Activated CD4-positive, alpha-beta T cell treated with anti-CD3 and anti-CD28 coated beads for 1 hour (primary cell): Measurements from ENCODE around the gene KIAA1958.

ENCODE experiments used
- DNase-seq: peaks from one replicate; pipeline ENCODE4 v3.0.0-alpha.2; 2020

Gene KIAA1958

DNA sequence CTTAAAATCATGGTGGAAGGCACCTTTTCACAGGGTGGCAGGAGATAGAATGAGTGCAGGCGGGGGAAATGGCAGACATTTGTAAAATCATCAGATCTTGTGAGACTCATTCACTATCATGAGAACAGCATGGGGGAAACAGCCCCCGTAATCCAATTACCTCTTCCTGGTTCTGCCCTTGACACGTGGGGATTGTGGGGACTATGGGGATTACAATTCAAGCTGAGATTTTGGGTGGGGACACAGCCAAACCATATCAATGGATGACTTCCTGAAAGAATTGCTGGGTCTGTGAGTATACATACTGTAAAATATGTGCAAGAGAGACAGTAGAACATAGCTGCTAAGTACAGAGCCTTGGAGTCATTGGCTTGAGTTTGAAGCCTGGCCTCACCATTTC, 47.0 kb downstream of the KIAA1958 start:
- no peak for DNase-seq

DNA sequence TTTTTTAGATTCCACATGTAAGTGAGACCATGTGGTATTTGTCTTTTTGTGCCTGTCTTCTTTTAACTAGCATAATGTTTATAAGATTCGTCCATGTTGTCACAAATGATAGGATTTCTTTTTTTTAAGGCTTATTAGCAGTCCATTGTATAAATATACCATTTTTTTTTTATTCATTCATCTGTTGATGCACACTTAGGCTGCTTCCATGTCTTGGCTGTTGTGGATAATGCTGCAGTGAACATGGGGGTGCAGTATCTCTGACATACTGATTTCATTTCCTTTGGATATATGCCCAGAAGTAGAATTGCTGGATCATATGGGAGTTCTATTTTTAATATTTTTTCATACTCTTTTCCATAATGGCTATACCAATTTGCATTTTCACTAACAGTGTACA, 48.7 kb downstream of the KIAA1958 start:
- no peak for DNase-seq

DNA sequence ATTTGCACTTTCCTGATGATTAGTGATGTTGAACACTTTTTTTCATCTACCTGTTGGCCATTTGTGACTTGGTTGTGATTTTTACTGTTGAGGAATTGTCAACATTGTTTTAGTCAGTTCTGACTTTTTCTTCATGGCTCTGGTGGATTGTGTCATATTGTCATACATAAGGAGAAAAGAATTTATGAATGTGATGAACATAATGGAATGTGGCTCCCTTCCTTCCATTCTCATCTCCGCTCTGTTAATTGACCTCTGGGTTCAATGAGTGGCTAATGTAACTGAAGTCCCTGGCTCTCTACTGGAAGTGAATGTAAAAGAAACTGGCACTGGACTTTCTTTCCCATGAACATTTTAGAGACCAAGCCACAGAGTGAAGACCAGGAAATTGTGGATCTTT, 49.2 kb downstream of the KIAA1958 start:
- no peak for DNase-seq

DNA sequence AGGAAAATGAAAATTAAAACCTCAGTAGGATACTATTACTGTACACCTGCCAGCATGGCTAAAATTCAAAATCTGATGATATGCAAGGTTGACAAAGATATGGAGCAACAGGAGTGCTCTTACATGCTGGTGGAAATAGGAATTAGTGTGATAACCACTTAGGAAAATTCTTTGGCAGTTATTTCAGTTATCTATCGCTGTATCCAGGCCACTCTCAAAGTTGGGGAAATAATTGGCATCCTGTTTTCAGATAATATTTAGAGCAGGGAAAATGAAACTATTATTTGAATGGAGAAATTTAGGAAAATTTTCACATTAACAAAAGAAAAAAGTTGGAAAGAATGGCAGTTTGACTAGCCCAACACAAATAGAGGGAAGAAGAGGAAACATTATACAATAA, 50.9 kb downstream of the KIAA1958 start:
- no peak for DNase-seq

DNA sequence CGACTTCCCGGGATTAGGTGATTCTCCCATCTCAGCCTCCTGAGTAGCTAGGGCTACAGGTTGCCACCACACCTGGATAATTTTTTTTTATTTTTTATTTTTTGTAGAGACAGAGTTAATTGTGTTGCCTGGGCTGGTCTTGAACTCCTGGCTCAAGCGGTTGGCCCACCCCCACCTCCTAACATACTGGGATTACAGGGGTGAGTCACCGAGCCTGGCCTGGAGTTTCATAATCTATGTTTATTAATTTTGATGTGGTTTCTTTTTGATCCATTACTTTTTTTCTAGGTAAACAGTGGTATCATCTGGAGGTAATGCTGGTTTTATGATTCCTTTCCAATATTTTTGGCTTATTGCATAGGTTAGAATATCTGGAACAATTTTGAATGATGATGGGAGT, 54.2 kb downstream of the KIAA1958 start:
- no peak for DNase-seq

DNA sequence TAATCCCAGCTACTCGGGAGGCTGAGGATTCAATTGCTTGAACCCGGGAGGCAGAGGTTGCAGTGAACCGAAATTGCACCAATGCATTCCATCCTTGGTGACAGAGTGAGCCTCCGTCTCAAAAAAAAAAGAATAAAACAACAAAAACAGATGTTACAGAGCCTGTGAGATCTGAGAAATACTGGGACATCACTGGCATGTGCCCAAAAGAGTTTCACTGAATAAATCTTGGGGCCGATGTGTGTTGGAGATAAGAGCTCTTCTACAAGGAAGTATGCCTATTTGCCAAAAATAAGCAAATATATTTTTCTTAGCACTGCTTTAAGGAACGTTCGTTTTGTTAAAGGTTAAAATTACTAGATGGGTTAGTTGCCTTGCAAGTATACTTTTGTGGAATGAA, 55.1 kb downstream of the KIAA1958 start:
- DNase-seq: no peak

DNA sequence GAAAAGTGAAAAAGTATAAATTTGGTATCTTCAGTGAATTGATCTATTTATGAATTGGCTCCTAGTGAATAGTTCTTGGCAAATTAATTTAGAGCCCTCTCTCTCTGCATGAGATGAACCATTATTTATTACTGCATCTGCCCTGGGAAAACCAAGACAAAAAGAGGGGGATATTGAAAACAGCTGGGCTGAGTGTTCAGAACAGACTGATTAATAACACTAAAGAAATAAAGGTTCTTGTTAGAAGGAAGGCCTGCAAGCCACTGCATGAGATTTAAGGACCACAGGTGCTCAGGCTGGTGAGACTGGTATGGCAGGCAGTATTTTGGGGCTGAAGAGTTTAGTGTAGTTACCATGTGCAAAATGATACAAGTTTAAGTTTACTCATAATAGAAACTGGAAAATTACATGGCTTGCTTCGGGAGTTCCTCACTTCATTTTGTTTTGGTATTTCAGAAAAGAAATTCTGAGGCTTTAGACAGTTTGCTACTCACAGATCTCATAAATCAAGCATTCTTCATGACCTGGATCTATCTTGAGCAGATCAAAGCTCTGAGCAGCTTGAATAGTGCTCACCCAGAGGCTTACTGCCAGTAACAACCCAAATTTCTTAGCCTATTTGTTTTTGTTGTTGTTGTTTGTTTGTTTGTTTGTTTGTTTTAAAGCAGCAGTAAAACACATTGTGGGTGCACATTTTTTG, 56.1 kb downstream of the KIAA1958 start:
- DNase-seq: no peak

DNA sequence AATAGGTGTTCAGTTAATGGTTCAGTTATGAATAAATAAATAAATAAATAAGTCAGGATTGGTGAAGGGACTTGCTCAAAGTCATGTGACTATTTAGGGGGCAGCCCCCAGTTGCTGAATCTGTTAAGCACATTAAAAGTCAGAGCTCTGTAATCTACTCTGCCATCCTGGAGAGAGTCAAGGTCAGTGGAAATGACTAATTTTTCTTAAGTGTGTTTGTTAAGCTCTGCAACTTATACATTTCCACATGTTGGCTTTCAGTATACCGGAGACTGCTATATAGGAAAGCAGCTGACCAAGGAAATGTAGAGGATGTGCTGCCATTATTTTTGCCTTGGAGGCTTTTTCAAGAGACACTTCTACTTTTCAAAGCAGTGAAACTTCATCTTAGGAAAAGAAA, 57.9 kb downstream of the KIAA1958 start:
- no peak for DNase-seq

DNA sequence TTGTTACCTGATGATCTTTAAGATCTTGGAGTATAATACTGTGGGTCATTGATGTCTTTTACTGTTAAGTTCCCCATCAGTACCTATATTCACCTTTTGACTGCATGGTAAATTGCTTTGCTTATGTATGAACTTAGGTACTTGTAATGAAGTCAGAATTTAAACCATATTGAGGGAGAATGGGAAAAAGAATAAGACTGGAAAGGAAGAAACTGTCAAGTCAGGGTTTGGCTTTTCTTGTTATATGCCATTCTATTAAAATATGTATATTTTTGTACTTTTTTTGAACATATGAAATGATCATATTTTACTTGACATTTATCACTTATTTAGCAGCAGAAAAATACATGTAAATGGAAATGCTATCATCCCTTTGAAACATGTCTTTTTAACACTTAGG, 58.6 kb downstream of the KIAA1958 start:
- DNase-seq: no peak

DNA sequence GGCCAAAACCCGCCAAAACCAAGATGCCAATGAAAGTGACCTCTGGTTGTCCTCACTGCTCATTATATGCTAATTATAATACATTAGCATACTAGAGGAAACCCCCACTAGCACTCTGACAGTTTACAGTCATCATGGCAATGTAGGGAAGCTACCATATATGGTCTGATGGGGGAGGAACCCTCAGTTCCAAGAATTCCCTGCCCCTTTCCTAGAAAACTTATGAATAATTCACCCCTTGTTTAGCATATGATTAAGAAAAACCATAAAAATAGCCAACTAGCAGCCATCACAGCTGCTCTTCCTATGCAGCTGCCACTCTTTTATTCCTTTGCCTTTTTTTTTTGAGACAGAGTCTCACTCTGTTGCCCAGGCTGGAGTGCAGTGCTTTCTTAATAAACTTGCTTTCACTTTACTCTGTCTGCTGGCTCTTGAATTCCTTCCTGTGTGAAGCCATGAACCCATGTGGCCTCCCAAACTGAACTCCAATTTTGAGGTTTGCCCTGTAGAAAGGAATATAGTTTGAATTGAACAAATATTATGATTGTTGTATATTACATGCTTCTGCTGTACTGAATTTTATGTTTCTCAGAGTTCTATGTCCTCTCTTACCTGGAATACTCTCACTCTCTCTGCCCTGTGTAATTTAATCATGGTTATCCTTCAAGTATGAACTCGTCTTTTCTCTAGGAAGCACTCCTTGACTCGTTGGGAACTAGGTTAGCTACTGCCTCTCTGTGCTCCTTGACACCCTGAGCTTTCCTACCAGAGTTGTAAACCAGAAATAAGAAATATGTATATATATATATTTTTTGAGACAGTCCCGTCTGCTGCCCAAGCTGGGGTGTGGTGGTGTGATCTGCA, 59.8 kb downstream of the KIAA1958 start:
- DNase-seq: no peak

DNA sequence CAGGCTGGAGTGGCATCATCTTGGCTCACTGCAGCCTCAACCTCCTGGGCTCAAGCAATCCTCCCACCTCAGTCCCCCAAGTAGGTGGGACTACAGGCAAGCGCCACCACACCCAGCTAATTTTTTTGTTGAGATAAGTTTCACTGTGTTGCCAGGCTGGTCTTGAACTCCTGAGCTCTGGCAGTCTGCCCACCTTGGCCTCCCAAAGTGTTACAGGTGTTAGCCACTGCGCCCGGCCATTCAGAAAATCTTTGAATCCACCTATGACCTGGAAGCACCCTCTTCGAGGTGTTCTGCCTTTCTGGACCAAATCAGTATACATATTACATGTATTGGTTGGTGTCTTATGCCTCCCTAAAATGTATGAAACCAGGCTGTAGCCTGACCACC, 61.4 kb downstream of the KIAA1958 start:
- no peak for DNase-seq

DNA sequence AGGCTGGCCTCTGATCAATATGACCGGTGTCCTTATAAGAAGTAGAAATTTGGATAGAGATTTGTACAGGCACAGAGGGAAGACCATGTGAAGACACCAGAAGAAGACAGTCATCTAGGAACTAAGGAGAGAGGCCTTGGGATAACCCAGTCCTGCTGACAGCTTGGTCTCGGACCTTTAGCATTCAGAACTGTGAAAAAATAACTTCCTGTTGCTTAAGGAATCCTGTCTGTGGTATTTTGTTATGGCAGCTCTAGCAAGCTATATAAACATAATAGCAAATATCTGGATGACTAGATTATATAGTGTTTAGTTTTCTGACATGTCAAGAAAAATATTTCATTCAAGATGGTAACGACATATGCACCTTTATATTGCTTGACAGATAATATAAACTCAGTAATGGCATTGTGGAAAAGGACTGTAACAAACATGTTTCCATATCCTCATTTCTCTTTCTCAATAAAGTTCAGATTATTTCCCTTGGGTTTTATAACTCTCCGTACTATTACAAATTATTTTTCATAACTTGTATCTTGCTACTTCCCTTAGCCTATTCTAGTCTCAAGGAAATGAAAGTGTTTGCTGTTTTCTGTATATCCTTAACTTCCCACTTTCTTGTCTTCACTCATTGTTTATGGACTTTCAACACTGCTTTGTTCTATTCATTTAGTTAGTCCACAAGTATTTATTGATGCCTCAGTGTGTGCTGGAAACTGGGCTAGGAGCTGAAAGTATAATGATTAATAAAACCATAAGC, 62.4 kb downstream of the KIAA1958 start:
- no peak for DNase-seq

DNA sequence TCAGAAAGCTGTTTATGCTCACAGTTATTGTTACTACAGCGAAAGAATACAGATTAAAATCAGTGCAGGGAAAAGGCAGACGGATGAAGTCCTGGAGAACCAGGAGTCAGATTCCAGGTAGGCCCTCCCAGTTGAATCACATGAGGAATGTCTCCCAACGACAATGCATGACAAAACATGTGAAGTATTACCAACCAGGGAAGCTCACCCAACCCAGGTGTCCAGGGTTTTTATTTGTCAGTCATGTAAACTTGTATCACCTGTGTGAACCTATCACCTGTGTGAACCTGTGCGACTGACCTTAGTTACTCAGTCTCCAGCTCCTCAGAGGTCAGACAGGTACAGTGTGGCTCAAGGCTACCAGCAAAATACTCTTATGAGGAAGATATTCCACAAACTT, 63.9 kb downstream of the KIAA1958 start:
- DNase-seq: no peak

DNA sequence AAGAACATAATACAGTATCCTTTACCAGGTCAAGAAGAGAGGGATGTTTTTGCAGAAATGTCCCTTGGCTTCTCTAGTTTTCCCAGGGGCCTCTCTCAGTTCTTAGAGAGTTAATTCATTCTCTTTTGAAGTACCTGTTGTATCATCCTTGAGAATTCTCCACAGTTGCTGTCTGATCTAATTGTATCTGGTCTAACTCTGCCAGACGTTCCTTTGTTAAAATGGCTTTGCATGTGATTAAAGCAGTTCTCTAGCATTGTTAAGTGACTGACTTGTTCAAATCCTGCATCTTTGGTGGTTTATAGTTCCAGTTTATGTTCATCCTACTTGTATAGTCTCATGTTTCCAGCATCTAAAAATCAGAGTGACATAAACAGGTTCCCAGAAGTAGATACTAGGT, 65.0 kb downstream of the KIAA1958 start:
- no peak for DNase-seq

DNA sequence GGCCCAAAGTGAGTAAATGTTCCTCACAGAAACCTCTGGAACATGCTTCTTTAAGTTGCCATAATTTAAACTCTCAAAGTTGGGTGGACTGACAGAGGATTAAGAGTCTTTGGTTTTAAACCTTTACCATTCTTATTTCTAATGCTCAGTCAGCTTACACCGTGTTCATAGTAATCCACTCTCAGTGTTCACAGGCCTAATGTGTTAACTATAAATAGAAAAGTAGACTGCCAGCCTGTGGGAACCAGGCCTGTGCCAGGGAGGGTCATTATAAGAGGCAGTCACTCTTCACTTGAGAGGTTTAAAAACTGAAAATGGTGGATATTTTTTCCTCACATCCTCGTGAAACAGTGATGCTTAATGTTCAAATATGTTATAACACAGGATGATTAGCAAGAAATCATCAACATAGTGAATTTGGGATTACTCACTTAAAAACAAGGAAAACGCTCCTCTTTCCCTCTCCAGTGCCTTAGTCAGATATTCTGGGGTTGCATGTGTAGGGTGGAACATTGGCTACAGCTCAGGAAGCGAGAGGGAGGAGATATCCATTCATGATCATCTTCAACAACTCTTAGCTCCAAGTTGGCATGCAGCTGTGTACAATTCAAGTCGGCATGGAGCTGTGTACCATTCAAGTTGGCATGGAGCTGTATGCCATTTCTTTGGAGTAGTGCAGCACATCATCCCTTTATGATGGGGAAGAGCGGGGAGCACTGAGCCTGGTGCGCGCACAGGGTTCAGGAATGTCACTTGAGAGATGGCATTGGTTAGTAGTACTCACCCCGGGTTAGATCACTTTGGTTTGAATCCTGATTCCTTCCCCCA, 65.8 kb downstream of the KIAA1958 start:
- DNase-seq: no peak

DNA sequence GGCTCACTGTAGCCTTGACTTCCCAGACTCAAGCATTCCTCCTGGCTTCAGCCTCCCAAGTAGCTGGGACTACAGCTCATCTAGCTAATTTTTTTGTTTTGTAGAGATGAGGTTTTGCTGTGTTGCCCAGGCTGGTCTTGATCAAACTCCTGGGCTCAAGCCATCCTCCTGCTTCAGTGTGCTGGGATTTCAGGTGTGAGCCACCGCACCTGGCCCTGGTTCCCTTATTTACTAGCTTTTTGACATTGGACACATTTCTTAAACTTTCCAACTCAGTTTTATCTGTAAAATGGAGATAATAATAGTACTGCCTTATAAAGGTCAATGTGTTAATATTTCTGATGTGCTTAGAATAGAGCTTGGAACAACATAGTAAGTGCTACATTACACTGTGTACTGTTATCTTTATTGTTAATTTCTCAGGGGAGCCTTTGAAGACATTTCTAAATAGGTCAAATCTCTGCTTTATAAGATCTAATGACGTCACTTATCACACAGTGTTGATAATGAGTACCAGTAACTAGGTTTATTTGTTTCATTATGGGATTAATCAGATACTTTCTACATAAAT, 66.7 kb downstream of the KIAA1958 start:
- no peak for DNase-seq

DNA sequence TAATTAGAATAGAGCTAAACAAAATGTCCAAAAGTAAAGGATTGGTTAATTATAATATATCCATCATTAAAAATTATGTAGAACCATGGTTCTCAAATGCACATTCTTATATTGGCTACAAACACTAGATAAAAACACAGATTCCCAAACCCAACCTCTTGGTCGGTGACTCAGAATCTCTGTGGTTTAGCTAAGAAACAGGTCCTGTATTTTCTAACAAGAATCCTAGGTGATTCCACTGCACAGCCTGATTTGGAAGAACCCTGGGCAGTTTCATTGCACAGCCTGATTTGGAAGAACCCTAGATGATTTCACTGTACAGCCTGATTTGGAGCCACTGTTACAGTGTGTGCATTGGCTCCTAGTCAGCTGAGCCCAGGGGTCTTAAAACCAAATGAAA, 67.9 kb downstream of the KIAA1958 start:
- no peak for DNase-seq

DNA sequence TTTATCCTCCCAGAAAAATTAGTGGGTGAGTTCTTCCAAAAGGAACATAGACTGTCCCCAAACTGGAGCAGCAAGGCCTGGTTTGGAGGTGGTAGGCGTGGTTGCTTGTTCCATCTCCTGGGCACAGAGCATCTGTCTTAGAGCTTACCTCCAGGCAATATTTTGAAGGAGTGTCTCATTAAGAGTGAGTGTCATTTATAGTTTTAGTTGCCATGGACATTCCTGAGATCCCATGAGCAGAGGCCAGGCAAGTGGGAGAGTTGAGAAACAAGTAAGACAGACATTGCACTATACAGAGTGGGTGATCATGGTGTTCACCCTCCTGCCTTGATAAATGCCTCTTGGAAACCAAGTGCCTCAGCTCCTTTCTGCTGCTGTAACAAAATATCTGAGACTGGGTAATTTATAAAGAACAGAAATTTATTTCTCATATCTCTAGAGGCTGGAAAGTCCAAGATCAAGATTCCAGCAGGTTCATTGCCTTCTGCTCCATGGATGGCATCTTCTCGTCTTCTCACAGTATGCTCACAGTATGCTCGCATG, 68.5 kb downstream of the KIAA1958 start:
- DNase-seq: no peak

DNA sequence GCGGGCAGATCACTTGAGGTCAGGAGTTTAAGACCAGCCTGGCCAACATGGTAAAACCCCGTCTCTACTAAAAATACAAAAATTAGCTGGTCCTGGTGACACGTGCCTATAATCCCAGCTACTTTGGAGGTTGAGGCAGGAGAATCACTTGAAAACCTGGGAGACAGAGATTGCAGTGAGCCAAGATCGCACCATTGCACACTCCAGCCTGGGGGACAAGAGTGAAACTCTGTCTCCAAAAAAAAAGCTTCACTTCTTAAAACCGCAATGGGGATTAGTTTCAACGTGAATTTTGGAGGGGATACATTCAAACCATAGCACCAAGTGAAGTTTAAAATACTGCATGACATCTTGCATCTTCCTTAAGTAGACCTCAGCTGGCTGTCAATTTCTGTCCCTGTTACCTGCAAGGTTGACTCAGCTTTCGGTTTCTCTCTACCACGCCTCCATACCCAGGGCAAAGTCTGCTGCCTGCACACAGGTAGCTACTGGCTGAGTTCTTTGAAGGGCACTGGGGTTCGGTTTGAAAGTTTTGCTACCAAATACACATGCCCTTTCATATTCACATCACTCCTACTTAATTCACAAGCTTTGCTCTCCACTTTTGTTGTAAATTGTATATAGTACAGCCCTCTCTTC, 69.3 kb downstream of the KIAA1958 start:
- DNase-seq: no peak

DNA sequence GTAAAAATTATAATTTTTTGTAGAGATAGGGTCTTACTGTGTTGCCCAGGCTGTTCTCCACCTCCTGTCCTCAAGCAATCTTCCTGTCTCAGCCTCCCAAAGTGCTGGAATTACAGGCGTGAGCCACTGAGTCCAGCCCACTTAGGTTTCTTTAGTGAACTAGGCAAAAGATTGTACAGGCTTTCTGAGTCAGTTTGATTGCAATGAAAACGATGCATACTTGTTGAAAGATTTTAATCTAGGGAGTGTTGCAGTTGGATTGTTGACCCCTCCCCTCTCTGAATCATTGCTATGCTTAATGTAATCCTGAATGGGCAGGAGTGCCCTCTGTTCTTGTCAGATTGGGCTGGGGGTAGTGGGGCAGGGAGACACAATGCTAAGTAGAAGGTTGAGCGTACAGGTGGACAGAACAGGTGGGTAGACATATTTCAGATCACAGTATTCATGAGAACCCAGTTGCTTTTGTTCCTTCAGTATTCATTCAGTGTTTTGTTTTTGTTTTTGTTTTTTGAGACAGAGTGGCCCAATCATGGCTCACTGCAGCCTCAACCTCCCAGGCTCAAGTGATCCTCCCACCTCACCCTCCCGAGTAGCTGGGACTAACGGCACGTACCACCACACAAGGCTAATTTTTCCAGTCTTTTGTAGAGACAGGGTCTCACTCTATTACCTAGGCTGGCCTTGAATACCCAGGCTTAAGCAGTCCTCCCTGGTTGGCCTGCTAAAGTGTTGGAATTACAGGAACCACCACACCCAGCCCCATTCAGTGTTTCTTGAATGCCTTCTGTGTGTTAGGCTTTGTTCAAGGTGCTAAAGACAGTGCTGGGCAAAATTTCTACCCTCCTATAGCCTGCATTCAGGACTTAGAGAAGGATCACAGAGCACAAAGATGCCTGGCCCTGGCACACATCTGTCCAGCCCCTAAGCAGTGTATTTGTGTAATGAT, 70.1 kb downstream of the KIAA1958 start:
- no peak for DNase-seq

DNA sequence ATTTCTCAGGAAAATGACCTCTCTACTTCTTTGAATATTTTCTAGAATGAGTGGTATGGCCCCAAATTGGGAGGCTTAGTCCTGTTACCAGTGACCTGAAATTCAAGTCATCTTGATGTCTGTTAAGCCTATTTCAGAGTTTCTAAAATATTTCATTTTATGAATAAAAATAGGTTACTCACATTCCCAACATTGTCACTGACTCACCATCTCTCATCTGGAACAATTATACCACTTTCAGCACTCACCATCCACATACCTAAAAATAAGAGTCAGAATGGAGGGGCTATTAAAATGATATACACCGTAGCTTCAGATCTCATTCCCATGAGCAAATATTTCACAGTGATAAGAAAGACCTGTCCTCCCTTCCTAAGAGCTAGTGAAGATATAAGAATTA, 71.8 kb downstream of the KIAA1958 start:
- DNase-seq: no peak
